Caki2 (cell line): Measurements from ENCODE around the gene CLOCK. TPM values are rescaled to one million over a fixed set of nuclear protein-coding genes. Genes with fewer than 3 reads are reported as not detected.
A peak's percentile ranks its signal among the peaks of the same experiment; 100 is the strongest.

Experiments
- DNase-seq: peaks from one replicate; pipeline ENCODE4 v3.0.0-alpha.2; 2015; ENCODE audit warnings: low read depth
- in situ Hi-C: cut with HindIII; loops from 2 replicates; pipeline ENCODE4 v1.10.0; 2016; ENCODE audit warnings: low sequenced_read_pairs, low pct_unique_long_range_greater_than_20kb, mixed read lengths
- total RNA-seq: library from RNA; depleted of rRNA; stranded (reverse); fragments of >200 nt; shearing (Covaris generic); gene quantifications from 2 replicates; pipeline ENCODE4 v1.2.3, GENCODE V29; 2014; ENCODE audit warnings: low replicate concordance

Gene CLOCK
- total RNA-seq, 1 experiment from 2014 or later, result 25.0 TPM

GRCh38 chr4:55500072-55500471, 46.6 kb downstream of the CLOCK start:
- in situ Hi-C loops, result no loop called here
- DNase-seq, result no peak

DNA sequence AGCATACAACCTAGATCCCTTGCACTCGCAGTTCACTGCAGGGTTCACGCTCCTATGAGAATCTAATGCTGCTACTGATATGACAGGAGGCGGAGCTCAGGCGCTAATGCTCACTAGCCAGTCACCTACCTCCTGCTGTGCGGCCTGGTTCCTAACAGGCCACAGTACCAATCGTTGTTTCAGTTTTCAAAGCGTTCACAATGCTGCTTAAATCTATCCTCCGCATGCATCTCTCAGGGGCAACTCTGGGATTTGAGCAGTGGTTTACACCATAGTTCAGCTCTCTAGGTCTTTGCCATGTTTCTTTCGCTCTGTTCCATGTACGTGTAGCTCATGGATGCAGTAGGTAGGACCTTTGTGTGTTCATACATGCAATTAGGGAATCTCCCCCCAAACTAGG, 47.2 kb downstream of the CLOCK start:
- DNase-seq, result no peak
- in situ Hi-C loops, result no loop called here

DNA sequence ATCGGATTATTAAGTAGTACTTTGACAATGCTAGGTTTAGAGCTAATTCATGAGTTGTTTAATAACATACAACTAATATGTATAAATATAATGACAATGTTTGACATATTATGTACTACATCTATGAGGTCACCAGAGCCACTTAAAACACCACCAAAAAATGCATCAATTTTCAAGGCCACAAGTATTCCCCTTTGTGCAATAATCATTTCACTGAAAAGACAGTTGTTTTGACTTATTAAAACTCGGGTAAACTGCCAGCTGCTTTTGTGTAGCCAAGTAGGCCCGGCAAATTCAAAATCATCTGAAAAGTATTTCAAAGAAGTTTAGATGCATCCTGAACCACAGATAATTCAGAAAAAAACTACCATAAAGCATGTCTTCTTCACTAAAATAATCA, 48.7 kb downstream of the CLOCK start:
- in situ Hi-C loops, result no loop called here

GRCh38 chr4:55491486-55491885, 55.2 kb downstream of the CLOCK start:
- in situ Hi-C loops, result no loop called here
- no peak for DNase-seq

More for the DNA sequence above, 48.7 kb downstream of the CLOCK start:
- DNase-seq, result no peak

DNA sequence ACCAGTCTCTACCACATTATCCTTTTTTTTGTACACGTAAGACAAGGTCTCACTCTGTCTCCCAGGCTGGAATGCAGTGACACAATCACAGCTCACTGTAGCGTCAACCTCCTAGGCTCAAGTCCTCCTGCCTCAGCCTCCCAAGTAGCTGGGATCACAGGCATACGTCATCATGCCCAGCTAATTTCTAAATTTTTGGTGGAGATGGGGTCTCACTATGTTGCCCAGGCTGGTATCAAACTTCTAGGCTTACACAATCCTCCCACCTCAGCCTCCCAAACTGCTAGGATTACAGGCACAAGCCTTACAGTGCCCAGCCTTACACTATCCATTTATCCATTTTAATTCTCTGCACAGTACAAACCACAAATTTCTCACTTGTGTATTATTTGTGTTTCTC, 58.0 kb downstream of the CLOCK start:
- in situ Hi-C loops, result no loop called here
- DNase-seq, result no peak

DNA sequence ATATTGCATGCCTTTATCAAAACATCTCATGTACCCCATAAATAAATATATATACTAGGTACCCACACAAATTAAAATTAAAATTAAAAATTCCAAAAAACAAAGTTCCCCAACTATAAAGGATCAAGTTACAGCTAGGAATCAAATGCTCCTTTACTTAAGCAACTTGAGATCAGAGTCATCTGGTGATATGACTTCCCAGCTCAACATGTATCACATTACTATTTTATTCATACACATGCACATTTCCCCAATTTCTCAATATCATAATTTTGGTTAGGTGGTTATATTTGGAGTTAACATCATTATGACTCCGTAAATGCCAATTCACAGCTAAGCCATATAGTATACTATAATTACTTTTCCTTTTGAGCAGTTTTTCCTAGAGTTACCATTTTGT, 60.9 kb downstream of the CLOCK start:
- no peak for DNase-seq
- in situ Hi-C loops, result no loop called here

DNA sequence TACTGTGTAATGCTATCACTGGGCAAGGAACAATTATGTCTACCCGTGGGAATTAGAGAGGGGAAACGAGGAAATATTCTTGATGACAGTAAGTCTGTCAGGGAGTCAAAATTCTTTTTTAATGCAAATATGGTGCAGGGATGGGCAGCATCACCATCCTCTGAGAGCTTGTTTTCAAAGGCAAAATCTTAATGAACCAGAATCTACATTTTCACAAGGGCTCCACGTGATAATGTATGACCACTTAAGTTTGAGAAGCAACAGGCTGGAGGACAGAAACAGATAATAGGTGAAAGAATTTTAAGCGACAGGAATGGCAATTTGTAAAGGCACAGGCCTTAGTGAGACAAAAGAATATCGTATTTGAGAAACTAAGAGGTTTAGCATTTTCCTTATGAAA, 63.4 kb downstream of the CLOCK start:
- no peak for DNase-seq
- in situ Hi-C loops, result no loop called here

- DNase-seq, result no peak
- in situ Hi-C loops, result no loop called here
Observed at GRCh38 chr4:55475394-55476243, 71.1 kb downstream of the CLOCK start.

- in situ Hi-C loops, result no loop called here
- no peak for DNase-seq
Observed at GRCh38 chr4:55469979-55470378, 76.7 kb downstream of the CLOCK start.

GRCh38 chr4:55468724-55469123, 78.0 kb downstream of the CLOCK start:
- in situ Hi-C loops, result no loop called here
- peak; percentile 17 for DNase-seq

GRCh38 chr4:55466001-55466400, 80.7 kb downstream of the CLOCK start:
- no peak for DNase-seq
- in situ Hi-C loops, result no loop called here

- no peak for DNase-seq
- in situ Hi-C loops, result no loop called here
Observed at GRCh38 chr4:55458611-55459010, 88.1 kb downstream of the CLOCK start.

DNA sequence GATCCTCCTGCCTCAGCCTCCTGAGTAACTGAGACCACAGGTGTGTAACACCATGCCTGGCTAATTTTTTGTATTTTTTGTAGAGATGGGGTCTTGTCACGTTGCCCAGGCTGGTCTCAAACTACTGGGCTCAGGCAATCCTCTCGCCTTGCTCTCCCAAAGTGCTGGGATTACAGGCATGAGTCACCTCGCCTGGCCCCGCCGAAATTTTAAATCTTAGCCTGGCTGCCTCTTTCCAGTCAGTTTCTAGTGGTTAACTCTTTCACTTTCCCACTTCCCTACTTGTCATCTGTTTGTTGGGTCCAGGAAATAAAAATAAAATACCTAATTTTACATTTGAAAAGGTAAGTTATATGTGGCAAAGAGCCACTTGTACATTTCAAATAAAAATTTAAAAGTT, 88.5 kb downstream of the CLOCK start:
- in situ Hi-C loops, result no loop called here
- no peak for DNase-seq

GRCh38 chr4:55450566-55450965, 96.1 kb downstream of the CLOCK start:
- DNase-seq, result no peak
- in situ Hi-C loops, result no loop called here

DNA sequence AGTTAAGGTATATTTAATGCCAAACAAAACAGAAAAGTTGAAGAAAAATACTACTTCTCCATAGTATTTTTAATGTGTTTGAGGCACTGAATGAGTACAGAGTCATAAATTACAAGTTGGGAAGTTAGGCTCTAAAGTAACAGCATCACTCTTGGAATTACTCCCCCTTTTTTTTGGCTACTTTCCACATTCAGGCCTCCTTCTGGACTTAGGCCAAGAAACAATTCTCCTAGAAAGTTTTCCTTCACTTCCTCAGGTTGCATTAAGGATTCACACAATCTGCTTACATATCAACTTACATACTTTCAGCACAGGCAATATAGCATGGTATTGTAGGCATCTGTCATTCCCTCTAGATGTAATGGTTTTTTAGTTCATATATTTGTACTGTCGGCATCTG, 98.9 kb downstream of the CLOCK start:
- DNase-seq, result no peak
- in situ Hi-C loops, result no loop called here

GRCh38 chr4:55447108-55447708, 99.5 kb downstream of the CLOCK start:
- in situ Hi-C loops, result no loop called here

GRCh38 chr4:55446578-55446922, 100.2 kb downstream of the CLOCK start:
- no peak for DNase-seq
- in situ Hi-C loops, result no loop called here

More at GRCh38 chr4:55447108-55447708, 99.5 kb downstream of the CLOCK start:
- DNase-seq, result no peak

DNA sequence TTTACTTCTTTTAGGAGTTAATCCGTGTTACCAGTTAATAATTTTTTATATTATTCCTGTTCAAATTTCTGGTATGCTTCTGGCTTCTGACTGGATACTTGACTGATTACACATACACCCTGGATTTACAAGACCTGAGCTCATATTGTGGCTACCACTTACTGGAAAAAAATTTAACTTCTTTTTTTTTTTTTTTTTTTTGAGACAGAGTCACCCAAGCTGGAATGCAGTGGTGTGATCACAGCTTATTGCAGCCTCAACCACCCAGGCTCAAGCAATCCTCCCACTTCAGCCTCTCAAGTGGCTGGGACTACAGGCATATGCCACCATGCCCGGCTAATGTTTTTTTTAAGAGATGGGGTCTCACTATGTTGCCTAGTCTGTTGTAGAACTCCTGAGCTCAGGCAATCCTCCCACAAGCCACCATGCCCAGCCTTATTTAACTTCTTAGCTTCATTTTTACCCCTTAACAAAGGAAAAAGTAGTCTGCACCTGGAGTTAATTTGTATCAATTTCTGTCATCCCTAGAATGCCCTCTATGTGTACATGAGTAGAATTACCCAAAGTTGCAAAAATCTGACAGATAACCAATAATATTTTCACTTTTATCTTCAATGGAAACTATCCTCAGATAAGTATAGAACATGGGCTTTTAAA, 100.7 kb downstream of the CLOCK start:
- in situ Hi-C loops, result no loop called here
- peak; percentile 26 for DNase-seq

- in situ Hi-C loops, result no loop called here
- DNase-seq, result no peak
Observed at GRCh38 chr4:55444827-55445226, 101.9 kb downstream of the CLOCK start.
